SHP77 treated with DMSO at 0.1 percent for 48 hours (cell line): ENCODE measurements around the gene MAPRE3.

ENCODE experiments used
- DNase-seq: peaks from one replicate; lab custom pipeline; 2025; lab: John Stamatoyannopoulos, UW

The MAPRE3 gene

DNA sequence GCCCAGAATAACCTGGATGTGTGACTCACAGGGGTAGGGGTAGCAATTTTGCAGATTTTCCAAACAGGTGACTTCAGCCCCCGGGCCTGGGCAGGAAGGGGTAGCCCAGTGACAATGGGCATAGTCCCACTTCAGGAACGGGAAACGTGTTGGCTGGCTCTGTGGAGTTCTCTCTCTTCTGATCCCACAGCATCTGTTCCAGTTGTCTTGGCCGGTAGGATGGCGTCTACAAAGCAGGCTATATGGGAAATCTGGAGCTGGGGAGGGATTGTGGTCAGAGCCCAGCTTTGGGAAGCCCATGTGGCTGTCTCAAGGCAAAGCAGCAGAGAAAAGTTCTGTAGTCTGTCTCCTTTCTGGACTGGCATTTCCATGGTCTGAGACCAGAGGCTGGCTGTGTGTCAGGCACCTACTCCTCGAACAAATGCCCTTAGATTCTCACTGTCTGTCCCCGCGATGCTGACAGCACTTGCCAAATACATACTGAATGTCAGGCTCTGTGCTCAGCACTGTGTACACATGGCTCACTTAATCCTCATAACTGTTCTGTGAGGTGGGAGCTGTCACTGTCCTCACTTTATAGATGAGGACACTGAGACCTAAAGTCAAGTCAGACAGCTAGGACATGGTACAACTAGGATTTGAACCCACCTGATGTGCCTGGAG is 44.5 kb downstream of the MAPRE3 start:
- no peak for DNase-seq

DNA sequence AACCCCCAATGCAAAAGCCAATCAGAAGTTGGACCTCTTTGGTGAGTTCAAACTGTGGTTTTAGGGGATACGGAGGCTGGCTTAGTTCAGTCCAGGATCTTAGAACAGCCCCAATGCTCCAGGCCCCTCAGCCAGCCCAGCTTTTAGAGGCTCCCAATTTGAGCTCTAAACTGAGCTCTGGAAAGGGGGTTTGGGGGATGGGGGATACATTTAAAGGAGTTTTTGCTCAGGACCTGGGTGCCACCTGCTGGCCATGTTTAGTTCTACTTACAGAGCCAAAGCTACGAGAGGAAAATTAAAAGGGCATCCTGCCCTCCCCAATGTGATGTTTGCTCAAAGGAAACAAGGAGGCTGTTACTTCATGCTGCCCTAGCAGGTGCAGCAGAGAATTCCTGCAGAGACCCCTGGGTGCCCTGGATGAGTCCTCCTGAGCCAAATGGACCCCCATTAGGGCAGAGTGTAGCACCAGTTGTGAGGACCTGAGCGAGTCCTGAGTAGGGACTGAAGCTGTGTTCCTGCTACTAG is 46.4 kb downstream of the MAPRE3 start:
- peak; percentile 23 for DNase-seq

GRCh38 chr2:27018142-27018541 is 47.7 kb downstream of the MAPRE3 start:
- no peak for DNase-seq

DNA sequence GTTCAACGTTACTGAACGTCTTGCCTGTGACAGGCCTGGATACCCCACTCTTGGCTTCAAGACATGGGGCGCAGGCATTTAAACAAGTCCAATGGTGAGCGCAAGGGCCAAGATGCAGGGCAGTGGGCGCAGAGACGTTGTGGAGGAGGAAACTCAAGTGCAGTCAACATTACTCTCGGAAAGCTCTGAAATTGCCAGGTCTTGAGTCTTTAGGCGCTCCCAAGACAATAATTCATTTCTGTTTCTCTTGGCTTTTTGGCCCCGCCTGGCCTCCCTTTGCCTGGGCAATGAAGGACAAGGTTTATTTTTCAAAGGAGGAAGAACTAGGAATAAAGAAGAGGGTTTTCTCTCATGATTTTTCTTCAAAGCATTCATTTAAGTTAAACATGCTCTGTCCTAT is 49.0 kb downstream of the MAPRE3 start:
- DNase-seq = no peak

- no peak for DNase-seq
These were observed 49.8 kb downstream of the MAPRE3 start for GRCh38 chr2:27019931-27020855.

DNA sequence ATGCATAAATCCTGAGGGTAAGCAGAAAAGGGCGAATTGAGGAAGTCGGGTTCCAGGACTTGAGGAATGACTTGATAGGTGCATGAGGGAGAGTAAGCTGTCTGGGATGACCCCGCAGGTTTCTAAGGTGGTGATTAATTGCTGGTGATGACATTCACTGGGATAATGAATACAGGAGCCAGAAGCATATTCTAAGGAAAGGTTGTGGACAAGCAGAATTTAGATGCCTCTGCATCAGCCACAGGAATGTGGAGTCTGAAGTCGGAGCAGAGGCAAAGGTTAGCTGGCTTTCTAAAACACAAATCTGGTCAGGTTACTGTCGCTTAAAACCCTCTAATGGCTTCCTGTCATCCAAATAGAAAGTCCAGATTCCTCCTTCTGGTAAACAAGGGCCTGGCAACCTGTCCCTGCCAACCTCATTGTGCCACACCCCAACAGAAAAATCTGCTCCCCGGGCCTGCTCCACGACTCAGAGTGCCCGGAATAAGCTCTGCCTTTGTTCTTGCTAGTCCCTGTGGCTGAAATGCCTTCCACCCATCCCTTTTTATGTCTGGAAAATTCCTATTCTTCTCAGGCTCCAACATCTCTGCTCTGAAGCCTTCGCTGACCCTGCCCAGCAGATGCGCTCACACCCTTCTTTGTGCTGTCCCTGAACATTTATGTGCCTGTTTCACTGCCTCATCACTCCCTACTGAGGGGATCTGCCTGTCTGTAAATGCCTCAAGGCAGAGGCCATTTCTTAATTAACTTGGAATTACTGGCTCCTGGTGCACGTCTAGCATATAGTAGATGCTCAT is 51.0 kb downstream of the MAPRE3 start:
- no peak for DNase-seq

GRCh38 chr2:27023740-27024139 is 53.3 kb downstream of the MAPRE3 start:
- no peak for DNase-seq

- no peak for DNase-seq
These were observed 53.8 kb downstream of the MAPRE3 start for GRCh38 chr2:27024188-27024587.

DNA sequence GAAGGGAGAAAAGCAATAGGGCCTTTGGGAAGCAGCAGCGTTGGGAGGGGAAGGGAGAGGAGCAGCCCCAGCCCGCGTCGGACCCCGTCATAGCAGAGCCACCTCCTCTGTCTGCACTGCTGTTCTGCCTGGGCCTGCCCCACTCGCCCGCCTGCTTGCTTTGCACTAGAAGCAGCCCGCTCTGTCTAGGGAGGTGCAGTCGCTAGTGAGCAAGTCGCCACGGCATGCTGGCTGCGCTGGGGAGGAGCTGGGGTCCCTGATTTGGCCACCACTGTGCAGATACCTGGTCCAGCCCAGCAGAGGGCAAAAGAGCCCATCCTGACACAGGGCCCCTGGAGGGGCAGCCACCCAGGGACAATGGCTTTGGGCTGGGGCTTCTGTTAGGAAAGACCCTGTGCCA is 54.4 kb downstream of the MAPRE3 start:
- DNase-seq = no peak

- no peak for DNase-seq
These were observed 54.9 kb downstream of the MAPRE3 start for GRCh38 chr2:27025281-27025800.

GRCh38 chr2:27025861-27026851 is 55.7 kb downstream of the MAPRE3 start:
- no peak for DNase-seq

GRCh38 chr2:27027211-27027651 is 56.8 kb downstream of the MAPRE3 start:
- DNase-seq = no peak

DNA sequence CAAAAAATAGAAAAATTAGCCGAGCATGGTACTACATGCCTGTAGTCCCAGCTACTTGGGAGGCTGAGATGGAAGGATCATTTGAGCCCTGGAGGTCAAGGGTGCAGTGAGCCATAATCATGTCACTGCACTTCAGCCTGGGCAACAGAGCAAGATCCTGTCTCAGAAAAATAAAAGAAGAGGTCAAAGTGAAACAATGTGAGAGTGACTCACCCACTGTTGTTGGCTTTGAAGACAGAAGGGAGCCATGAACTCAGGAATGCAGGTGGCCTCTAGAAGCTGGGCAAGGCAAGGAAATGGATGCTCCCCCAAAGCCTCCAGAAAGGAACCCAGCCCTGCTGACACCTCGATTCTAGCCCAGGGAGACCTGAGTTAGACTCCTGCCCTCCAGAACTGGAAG is 58.6 kb downstream of the MAPRE3 start:
- DNase-seq = no peak

DNA sequence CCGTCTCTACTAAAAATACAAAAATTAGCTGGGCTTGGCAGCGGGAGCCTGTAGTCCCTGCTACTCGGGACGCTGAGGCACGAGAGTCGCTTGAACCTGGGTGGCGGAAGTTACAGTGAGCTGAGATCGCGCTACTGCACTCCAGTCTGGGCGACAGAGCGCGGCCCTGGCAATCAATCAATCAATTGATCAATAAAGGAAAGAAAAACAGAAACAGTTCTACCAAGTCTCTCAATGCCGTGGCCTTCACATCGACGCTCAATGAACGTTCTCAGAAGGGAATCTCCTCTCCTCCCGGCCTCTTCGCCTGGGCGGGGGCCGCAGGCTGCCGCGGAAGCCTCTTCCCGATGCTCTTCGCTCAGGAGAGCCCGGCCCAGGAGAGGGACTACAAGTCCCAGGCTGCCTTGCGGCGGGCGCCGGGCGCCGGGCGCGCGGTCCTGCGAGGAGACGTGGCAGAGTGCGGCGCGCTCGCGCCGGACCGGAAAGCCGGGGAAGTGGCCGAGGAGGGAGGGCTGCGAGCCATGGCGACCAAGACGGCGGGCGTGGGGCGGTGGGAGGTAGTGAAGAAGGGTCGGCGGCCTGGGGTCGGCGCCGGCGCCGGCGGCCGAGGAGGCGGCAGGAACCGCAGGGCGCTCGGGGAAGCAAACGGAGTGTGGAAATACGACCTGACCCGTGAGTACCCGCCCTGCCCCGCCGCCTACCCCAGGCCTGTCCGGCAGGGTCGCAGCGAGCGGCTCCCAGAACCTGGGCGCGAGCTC is 62.2 kb downstream of the MAPRE3 start, which contains the start of gene TMEM214:
Gene TMEM214, plus strand, starts transcription at position 471 of the 758 bp plus-strand sequence. Its CDS starts 51 bp downstream, at position 522.
- peak; percentile 65 for DNase-seq

- no peak for DNase-seq
These were observed 62.9 kb downstream of the MAPRE3 start for GRCh38 chr2:27033253-27033852.

- DNase-seq = no peak
These were observed 67.6 kb downstream of the MAPRE3 start for GRCh38 chr2:27038012-27038411.

DNA sequence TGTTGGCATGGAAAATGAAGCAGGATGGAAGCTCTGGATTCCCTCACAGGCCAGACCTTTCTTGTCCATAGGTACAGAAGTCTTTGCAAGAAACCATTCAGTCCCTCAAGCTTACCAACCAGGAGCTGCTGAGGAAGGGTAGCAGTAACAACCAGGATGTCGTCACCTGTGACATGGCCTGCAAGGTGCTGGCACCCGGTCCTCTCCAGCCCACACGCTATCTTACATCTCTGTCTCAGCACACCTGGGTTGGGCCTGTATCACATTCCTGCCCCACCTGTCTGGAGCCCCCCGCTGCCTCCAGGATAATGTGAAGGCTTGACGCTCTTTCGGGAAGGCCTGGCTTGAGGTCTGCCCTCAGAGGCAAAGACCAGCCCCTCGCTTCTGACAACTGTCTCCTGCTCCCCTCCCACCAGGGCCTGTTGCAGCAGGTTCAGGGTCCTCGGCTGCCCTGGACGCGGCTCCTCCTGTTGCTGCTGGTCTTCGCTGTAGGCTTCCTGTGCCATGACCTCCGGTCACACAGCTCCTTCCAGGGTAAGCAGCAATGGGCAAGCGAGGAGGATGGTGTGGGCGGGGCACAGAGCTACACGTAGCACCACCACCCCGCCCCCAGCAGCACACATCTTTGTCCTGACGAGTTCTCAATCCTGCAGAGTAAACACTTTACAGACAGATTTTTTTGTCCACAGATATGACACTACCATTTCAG is 68.3 kb downstream of the MAPRE3 start:
- no peak for DNase-seq

GRCh38 chr2:27039426-27039825 is 69.0 kb downstream of the MAPRE3 start:
- no peak for DNase-seq

GRCh38 chr2:27039871-27040270 is 69.4 kb downstream of the MAPRE3 start:
- no peak for DNase-seq
